GM11168 (cell line): ENCODE results near the gene GPX6.
"Not testable (repeated sequence)": the region's sequence is repeated elsewhere in the genome, so short reads cannot be mapped to it uniquely, and the experiment has no call there.

ENCODE experiments used
- in situ Hi-C: fragments of 300-500 bp; cut with MboI; formaldehyde crosslinking; loops from one replicate; pipeline ENCODE4 v1.12.0; 2022; ENCODE audit warnings: low sequenced_read_pairs; ENCODE audit not compliant: unreplicated experiment

Gene GPX6

DNA sequence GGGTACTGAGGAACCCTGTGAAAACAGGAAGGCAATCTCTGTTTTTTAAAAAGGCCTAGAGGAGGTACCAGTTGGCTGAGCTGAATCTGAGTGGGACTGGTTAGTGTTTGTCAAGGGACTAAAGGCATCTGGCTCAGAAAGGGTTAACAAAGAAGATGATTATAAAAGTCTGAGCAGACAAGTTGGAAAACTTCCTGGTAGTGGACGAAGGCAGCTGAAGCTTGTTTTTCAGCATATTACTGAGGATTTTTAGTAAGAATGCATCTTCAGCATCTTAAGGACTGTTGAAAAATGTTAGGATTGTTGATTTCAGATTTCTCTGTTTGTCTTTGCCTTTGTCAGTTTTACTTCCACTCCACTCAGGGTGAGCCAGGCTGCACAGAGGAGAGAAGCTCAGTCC, 15.2 kb upstream of the GPX6 start:
- in situ Hi-C loops: no loop called here

DNA sequence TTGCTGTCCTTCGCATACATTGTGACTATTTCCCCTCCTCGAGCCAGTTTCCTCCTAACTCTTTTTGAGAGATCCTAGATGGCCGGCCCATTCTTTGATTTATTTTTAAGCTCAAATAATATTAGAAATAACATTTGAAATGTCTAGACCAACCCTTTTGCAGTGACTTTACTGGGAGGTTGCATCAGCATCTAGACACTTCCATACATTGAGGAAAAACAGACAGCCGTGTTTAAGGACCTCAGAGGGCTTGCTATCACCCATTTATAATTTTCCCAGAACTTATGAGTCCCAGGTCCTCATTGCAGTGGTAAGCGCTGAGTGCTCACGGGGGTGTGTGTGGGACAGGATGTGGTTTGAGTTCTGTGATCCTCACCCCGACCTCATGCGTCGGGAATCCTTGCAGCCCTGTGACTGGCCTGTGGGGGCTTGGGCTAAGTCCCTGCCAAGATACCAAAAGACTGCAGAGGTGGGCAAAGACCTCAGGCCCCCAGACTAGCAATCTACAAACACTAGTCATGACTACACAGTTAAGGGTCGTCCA, 10.0 kb upstream of the GPX6 start, which contains the start of gene GPX5:
Gene GPX5 (plus strand): TSS at position 386 of the 544 bp plus-strand sequence. CDS start 133 bp downstream, at position 519.
- in situ Hi-C loops: no loop called here

DNA sequence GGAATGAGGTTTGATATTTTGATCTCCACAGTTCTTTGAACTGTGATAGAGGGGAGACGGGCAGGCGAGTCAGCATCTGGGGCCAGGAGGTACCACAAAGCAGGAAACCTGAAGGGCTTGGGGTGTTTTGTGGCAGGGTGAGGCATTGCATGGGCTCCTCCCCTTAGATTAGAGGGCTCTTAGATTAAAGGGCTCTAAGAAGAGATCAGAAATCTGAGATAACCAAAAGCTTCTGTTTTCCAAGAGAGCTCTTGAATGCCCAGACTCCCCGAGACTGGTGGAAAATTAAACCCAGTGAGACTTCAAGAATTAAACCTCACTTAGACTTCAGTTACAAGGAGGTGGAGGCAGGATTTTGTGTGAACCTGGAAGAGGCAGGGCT, 7.6 kb upstream of the GPX6 start:
- in situ Hi-C loops: no loop called here

DNA sequence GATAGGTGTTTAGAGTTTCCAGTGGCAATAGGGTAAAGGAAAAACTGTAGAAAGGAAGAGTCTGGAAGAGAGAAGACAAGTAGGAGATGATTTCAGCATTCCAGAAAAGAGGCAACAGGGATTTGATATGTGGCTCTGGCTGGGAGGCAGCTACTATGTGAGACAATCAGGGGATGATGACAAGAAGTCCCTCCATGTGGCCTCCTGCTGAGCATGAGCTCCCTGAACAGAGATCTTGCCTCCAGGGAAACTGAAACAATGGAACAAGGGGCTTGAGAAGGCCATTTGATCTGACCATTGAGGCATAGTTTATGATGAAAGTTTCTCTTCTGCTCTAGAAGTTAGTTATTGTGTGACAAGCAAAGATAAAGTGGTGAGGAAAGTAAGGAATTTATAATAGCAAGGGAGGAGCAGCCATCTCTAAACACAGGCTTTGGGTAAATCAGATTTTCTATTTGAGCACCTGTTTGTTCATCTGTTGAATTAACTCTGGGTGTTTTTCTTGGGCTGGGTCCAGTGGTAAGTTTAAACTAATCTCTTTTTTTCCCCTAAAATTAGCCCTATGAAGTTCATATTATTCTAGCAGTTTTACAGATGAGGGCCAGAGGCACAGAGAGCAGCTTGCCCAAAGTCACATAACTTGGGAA, 7.1 kb upstream of the GPX6 start:
- in situ Hi-C loops: no loop called here

DNA sequence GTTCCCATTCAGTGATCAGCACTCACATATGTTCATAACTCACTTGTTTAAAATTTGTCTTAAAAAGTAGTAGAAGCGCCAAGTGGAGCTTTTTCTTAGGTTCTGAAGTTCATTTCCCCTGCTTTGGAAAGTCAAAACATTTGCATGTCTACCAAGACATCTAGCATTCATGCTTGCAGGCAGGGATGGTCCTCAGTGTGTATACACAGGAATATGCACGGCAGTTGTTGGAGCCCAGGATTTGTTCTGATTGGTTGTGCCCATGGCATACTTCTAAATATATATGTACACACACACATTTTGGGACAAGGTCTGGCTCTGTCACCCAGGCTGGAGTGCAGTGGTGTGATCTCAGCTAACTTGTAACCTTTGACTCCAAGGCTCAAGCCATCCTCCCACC, 2.4 kb upstream of the GPX6 start:
- in situ Hi-C loops: no loop called here

DNA sequence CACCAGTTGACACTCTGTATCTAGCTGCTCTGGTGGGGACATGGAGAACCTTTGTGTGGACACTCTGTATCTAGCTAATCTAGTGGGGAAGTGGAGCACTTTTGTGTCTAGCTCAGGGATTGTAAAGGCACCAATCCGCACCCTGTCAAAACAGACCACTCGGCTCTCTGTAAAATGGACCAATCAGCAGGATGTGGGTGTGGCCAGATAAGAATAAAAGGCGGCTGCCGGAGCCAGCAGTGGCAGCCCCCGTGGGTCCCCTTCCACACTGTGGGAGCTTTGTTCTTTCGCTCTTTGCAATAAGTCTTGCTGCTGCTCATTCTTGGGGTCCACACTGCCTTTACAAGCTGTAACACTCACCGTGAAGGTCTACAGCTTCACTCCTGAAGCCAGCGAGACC, 3.2 kb downstream of the GPX6 start:
- in situ Hi-C loops: not testable (repeated sequence)

DNA sequence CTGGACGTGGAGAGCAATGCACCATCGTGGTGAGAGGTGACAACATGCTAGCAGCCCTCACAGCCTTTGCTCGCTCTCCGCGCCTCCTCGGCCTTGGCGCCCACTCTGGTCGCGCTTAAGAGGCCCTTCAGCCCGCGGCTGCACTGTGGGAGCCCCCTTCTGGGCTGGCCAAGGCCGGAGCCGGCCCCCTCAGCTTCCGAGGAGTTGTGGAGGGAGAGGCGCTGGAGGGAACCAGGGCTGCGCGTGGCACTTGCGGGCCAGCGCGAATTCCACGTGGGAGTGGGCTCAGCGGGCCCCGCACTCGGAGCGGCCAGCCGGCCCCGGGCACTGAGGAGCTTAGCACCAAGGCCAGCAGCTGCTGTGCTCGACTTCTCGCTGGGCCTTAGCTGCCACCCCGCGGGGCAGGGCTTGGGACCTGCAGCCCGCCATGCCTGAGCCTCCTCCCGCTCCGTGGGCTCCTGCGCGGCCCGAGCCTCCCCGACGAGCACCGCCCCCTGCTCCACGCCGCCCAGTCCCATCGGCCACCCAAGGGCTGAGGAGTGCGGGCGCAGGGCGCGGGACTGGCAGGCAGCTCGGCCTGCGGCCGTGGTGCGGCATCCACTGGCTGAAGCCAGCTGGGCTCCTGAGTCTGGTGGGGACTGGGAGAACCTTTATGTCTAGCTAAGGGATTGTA, 3.8 kb downstream of the GPX6 start:
- in situ Hi-C loops: no loop called here

DNA sequence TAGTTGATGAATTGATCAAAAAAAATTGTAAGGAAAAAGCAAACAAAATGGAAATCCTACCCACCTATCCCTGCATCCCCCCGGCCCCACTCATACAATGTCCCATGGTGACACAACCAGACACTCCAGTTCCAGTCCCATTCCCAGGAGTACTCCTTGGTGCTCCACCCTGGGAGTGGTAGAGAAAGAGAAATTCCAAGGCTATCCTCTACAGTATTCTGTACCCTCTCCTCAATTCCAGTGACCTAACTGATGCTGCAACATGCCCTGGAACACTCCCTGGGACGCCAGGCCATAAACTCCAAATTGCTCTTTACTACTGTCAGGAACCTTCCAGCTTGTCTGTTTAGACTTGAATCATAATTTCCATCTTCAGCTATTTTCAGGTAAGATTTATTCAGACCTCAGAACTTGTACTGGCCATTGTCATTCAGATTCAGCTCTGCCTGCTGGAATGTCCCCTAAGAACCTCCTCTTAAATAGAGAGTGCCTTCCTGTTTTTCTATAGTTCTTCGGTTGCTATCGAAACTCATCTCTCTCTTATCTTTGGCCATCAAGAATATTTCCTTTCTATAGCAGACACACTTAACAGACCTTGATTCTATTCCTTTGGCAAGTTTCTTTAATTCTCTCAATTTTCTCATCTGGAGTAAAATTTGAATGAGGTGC, 8.7 kb downstream of the GPX6 start:
- in situ Hi-C loops: no loop called here

DNA sequence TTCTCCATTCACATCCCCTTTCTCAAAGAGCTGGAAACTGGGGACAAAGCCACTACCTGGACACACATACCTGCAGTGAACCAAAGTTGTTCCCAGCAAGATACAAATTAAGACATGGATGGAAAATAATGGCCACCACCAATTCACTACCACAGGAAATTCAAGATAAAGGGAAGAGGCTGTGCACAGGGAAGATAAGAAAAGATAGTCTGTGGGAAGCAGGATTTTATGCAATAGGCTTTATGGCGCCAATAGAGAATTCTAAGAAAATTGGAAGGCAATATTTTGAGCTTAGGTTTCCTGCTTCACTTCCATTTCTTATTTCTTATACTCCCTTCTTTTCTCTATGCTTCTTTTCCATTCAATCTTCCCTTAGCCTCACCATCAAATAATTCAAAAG, 9.9 kb downstream of the GPX6 start:
- in situ Hi-C loops: no loop called here

DNA sequence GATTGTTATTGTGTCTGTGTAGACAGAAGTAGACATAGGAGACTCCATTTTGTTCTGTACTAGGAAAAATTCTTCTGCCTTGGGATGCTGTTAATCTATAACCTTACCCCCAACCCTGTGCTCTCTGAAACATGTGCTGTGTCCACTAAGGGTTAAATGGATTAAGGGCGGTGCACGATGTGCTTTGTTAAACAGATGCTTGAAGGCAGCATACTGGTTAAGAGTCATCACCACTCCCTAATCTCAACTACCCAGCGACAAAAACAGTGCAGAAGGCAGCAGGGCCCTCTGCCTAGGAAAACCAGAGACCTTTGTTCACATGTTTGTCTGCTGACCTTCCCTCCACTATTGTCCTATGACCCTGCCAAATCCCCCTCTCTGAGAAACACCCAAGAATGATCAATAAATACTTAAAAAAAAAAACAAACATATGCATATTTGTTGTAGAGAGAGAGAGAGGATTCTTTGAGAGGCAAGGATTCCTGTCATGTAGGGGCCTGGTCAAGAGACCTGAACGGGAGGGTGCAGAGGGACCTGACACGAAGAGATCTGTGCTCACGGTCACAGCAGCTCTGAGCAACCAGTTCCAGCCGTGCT, 12.8 kb downstream of the GPX6 start:
- in situ Hi-C loops: not testable (repeated sequence)

DNA sequence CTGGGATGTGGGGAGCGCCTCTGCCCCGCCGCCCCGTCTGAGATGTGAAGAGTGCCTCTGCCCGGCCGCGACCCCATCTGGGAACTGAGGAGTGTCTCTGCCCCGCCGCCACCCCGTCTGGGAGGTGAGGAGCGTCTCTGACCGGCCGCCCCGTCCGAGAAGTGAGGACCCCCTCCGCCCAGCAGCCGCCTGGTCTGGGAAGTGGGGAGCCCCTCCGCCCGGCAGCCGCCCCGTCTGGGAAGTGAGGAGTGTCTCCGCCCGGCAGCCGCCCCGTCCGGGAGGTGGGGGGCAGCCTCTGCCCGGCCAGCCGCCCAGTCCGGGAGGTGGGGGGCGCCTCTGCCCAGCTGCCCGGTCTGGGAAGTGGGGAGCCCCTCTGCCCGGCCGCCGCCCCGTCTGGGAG, 13.5 kb downstream of the GPX6 start:
- in situ Hi-C loops: not testable (repeated sequence)

DNA sequence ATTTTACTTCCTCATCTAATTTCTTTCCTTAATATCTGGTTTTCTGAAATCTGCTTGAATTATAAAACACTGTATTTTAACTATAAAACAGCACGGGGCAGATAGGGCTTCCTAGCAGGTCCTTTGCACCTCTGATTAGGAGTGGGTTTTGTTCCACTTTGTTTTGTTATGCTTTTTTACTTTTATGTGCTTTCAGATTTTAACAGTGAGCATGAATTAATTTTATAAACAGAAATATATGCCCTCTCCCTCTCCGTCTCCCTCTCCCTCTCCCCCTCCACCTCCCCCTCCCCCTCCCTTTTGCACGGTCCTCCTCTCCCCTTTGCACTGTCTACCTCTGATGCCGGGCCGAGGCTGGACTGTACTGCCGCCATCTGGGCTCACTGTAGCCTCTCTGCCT, 14.3 kb downstream of the GPX6 start:
- in situ Hi-C loops: no loop called here

DNA sequence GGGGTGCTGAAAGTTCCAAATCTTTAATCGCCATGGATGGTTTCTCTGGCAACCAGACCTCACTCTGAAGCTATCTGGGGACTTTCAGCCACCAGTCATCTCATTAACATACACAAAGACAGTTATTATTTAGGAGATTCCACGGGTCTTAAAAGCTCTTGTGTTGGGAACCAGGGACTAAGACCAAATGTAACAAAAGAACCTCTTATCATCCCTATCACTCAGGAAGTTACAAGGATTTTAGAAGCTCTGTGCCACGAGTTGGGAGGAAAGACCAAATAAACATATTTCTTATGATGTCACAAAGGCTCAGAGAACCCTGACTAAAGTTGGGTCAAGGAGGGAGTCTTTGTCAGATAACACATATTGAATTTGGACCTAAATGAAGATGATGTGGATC, 17.7 kb downstream of the GPX6 start:
- in situ Hi-C loops: no loop called here

DNA sequence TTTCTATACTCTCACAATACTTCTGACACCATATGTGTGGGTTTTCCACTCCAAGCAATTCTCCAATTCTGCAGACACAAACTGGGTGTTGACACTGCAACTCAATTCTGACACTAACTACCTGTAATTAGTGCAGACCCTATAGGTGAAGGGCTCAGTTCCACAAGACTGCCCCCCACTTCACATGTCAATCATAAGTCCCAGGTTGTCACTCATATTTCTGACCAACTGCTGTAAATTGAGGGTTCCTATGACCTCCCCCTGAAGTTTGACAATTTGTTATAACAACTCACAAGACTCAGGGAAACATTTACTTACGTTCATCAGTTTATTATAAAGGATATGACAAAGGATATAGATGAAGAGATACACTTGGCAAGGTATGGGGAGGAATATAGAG, 18.3 kb downstream of the GPX6 start:
- in situ Hi-C loops: no loop called here

DNA sequence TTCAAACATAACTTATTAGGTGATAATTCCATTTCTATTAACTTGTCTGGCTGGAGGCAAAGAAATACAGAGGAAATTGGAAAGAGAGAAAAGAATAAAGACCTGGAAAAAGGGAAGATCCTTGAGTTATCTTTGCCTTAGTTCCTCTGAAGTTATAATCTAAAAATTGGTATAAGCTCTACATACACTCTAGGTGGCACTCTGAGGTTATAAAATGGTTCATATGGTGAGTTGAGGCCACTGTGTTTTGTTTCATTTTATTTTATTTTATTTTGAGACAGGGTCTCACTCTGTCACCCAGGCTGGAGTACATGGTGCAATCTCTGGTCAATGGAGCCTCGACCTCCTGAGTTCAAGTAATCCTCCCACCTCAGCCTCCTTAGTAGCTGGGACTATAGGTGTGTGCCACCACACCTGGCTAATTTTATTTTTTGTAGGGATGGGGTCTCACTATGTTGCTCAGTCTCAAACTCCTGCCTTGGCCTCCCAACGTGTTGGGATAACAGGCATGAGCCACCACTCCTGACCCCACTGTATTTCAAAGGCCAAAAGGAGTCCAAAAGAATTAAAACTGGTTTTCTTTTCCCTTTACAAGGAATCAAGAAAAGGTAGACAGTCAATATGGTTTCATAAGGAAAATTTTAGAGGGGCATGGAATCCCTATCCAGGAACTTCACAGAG, 19.4 kb downstream of the GPX6 start:
- in situ Hi-C loops: no loop called here

DNA sequence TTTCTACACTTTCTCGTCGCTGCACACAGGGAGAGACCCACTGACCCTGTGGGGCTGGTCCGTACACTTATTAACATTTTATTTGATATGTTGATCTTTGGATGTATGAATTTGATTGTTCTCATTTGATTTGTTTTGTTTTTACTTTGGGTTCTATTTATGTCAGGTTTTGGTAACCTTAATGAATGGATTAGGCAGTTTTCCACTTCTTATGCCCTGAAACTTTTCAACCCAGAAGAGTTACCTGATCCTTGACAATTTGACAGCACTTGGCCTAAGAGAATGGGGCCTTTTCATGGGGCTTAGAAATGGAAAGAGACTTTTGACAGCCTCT, 23.6 kb downstream of the GPX6 start:
- in situ Hi-C loops: no loop called here

DNA sequence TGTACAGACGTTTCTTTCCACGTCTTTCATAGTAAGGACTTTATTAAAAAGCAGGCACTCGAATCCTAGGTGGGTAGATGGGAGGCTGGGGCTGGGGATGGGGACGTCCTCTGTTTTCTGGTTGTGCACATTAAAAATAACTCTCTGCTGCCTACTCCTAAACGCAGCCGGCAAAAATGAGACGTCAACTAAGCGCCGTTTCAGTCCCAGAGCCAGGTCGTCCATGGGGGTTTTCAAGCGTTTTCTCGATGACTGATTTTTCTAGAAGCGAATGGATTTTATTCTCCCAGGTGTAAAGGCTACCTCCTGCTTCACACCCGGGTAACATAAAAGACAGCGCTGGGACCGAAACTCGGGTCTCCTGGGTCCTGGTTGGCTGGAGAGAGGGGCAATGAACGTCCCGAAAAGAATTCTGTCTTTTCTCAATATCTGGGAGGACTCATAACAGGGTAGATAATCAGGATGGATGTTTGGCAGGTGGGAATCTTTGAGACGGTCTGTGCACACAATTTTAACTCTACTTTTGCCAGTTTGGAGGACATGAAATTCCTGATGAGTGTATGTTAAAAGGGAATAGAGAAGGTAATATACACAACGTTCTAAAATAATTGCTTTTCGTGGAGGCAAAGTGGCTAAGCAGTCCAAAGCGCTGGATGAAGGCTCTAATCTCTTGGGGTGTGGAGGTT, 25.2 kb downstream of the GPX6 start:
- in situ Hi-C loops: no loop called here

DNA sequence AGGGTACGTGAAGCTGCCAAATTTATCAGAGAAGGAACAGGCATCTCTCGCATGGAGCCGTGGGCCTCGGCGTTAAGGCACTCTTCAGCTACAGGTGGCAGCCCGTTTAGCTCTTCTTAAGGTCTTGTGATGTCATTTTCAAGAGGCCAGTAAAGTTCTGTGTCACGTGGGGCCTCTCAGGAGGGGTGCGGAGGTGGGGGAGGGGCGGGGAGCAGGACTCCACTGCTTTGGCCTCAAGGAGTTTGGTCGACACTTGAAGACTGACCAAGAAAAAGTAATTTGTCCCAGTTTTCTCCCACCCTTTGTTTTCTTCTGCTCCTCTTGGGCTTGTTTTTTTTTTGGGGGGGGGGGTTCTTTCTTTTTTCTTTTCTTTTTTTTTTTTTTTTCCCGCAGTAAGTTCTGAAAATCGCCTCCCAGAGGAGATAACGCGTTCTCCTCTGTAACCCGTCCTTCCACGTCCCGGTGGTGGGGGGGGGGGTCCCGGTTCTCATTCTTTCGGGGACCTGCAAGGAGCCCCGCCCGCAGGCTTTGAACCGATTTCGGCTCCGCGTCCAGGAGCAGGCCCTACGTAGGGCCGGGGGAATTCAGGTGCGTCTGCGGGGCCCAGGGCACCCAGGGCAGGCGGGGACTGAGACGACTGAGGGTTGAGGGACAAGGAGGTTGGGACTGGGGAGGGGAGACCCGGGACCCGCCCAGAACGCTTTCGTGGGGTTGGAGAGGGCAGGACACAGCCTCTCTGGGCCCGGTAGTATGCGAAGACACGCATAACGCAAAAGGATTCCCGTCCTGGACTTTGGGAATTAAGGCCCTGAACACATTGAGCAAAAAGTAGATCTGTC, 26.0 kb downstream of the GPX6 start:
- in situ Hi-C loops: no loop called here

DNA sequence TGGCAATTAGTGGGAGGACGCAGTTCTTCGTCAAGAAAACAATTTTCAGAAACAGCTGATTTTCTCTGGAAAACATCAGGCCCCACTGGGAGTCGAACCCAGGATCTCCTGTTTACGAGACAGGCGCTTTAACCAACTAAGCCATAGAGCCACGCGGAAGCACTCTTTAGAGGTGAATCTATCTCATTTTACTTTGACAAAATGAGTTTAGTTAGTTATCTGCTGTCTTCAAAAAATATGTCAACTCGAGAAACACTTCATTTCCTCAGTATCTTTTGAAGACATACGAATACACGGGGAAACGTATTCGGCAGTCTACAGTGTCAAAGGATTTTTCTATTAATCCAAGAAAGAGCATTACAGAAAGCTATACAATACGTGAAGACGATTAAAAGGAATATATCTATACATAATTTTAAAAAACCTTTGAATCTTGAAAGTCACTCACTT, 26.7 kb downstream of the GPX6 start:
- in situ Hi-C loops: no loop called here
